ENCODE measurements around the gene TNRC6B.

DNA sequence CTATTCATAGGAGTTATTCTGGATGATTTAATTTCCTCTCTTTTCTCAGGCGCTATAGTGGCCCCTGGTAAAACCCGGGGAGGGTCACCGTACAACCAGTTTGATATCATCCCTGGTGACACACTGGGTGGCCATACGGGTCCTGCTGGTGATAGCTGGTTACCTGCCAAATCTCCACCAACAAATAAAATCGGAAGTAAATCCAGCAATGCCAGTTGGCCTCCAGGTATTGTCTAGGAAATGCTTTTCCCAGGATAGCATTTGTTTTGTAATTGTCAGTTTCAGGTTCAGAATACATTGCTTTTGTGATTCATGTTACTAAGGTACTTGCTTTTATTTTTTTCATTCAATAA lies 133.0 kb downstream of the TNRC6B start:
- TF ChIP-seq, protein P1, sequence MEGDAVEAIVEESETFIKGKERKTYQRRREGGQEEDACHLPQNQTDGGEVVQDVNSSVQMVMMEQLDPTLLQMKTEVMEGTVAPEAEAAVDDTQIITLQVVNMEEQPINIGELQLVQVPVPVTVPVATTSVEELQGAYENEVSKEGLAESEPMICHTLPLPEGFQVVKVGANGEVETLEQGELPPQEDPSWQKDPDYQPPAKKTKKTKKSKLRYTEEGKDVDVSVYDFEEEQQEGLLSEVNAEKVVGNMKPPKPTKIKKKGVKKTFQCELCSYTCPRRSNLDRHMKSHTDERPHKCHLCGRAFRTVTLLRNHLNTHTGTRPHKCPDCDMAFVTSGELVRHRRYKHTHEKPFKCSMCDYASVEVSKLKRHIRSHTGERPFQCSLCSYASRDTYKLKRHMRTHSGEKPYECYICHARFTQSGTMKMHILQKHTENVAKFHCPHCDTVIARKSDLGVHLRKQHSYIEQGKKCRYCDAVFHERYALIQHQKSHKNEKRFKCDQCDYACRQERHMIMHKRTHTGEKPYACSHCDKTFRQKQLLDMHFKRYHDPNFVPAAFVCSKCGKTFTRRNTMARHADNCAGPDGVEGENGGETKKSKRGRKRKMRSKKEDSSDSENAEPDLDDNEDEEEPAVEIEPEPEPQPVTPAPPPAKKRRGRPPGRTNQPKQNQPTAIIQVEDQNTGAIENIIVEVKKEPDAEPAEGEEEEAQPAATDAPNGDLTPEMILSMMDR (optimal IDR thresholded peaks at IDR 0.05 in 1 of 3, IDR thresholded peaks at IDR 0.05 in 1 of 3, conservative IDR thresholded peaks at IDR 0.05 in 1 of 3; ENCODE audit: extremely low read depth in 1 of 3, insufficient read depth in 2 of 3, low read length in 3 of 3): no peak
- no peak for TF ChIP-seq EZH2 (IDR thresholded peaks at IDR 0.05; ENCODE audit: low read length)

All from keratinocyte (primary cell).